ENCODE results near the gene SEC24D. TPM values are rescaled to one million over a fixed set of nuclear protein-coding genes. Genes with fewer than 3 reads are reported as not detected.

The SEC24D gene
- total RNA-seq, 1 donor from 2014 or later: 48.5 TPM

- Histone ChIP-seq H3K36me3 (ENCODE audit: control insufficient read depth, insufficient read depth, low read length) (no peaks in the 10 kb centered on the region), H3K4me3 (ENCODE audit: low read depth, low read length) (no peak overlapping the region), H3K27me3 (ENCODE audit: control insufficient read depth, insufficient read depth, low read length) (no peaks in the 10 kb centered on the region)
- DNase-seq (ENCODE audit: low read depth): no peak
- TF ChIP-seq, protein P1, sequence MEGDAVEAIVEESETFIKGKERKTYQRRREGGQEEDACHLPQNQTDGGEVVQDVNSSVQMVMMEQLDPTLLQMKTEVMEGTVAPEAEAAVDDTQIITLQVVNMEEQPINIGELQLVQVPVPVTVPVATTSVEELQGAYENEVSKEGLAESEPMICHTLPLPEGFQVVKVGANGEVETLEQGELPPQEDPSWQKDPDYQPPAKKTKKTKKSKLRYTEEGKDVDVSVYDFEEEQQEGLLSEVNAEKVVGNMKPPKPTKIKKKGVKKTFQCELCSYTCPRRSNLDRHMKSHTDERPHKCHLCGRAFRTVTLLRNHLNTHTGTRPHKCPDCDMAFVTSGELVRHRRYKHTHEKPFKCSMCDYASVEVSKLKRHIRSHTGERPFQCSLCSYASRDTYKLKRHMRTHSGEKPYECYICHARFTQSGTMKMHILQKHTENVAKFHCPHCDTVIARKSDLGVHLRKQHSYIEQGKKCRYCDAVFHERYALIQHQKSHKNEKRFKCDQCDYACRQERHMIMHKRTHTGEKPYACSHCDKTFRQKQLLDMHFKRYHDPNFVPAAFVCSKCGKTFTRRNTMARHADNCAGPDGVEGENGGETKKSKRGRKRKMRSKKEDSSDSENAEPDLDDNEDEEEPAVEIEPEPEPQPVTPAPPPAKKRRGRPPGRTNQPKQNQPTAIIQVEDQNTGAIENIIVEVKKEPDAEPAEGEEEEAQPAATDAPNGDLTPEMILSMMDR (IDR thresholded peaks at IDR 0.05; ENCODE audit: insufficient read depth, low read length, poor library complexity, severe bottlenecking): no peak
These were observed 21.9 kb downstream of the SEC24D start for GRCh38 chr4:118814058-118814457.

GRCh38 chr4:118813561-118813960, 22.4 kb downstream of the SEC24D start:
- H3K4me3 ChIP-seq (ENCODE audit: low read depth, low read length): no peak overlapping the region
- no peak for DNase-seq (ENCODE audit: low read depth)
- H3K36me3 ChIP-seq (ENCODE audit: control insufficient read depth, insufficient read depth, low read length): no peaks in the 10 kb centered on the region
- H3K27me3 ChIP-seq (ENCODE audit: control insufficient read depth, insufficient read depth, low read length): no peaks in the 10 kb centered on the region
- TF ChIP-seq, protein P1 (IDR thresholded peaks at IDR 0.05; ENCODE audit: insufficient read depth, low read length, poor library complexity, severe bottlenecking): no peak

DNA sequence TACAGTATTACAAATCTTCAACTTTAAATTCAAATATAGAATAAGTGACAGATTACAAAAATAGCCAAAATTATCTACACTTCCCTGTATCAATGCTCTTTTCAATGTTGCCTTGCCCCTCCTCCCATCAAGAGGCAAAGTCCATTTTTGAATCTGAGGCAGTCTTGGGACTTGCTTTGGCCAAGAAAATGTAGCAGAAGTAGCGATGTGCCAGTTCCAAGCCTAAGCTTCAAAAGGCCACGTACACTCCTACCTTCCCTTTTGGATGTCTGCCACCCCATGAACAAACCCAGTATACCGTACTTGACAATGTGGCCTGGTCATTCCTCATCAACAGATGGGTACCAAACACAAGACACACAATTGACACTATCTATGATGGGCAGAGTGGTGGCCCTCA, 24.1 kb downstream of the SEC24D start:
- DNase-seq (ENCODE audit: low read depth): no peak
- TF ChIP-seq, protein P1 (IDR thresholded peaks at IDR 0.05; ENCODE audit: insufficient read depth, low read length, poor library complexity, severe bottlenecking): no peak
- Histone ChIP-seq H3K36me3 (ENCODE audit: control insufficient read depth, insufficient read depth, low read length) (no peaks in the 10 kb centered on the region), H3K27me3 (ENCODE audit: control insufficient read depth, insufficient read depth, low read length) (no peaks in the 10 kb centered on the region), H3K4me3 (ENCODE audit: low read depth, low read length) (no peak overlapping the region)

DNA sequence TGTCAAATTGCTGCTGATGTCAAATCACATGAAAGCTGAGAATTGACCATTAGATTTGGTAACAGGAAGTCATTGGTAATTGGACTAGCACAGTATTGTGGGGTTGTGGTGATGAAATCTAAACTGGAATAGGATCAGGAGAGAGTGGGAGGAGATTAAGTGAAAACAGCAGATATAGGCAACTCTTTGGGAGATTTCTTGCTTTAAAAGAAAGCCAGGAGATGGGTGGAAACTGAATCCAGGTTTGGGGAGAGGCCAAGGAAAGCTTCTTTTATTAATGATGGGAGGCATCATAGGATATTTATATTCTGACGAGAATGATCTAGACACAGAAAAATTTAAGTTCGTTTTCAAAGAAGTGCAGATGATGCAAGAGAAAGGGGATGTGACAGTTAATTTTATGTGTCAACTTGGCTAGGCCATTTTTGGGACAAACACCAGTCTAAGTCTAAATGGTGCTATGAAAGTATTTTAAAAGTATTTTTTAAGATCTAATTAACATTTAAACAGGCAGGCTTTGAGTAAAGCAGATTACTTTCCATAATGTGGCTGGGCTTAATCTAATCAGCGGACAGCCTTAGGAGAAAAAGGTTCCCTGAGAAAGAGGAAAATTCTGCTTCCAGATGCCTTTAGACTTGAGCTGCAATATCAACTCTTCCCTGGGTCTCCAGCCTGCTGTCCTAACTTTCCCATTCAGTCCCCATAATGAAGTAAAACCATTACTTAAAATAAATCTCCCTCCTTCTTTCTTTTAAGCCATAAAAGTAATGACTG, 24.7 kb downstream of the SEC24D start:
- TF ChIP-seq, protein P1 (IDR thresholded peaks at IDR 0.05; ENCODE audit: insufficient read depth, low read length, poor library complexity, severe bottlenecking): no peak
- Histone ChIP-seq H3K27me3 (ENCODE audit: control insufficient read depth, insufficient read depth, low read length) (no peaks in the 10 kb centered on the region), H3K4me3 (ENCODE audit: low read depth, low read length) (no peak overlapping the region), H3K36me3 (ENCODE audit: control insufficient read depth, insufficient read depth, low read length) (no peaks in the 10 kb centered on the region)
- DNase-seq (ENCODE audit: low read depth): no peak

- no peaks in the 10 kb centered on the region for H3K27me3 ChIP-seq (ENCODE audit: control insufficient read depth, insufficient read depth, low read length)
- no peak overlapping the region for H3K4me3 ChIP-seq (ENCODE audit: low read depth, low read length)
- no peak for DNase-seq (ENCODE audit: low read depth)
- H3K36me3 ChIP-seq (ENCODE audit: control insufficient read depth, insufficient read depth, low read length): no peaks in the 10 kb centered on the region
- TF ChIP-seq, protein P1 (IDR thresholded peaks at IDR 0.05; ENCODE audit: insufficient read depth, low read length, poor library complexity, severe bottlenecking): no peak
These were observed 28.3 kb downstream of the SEC24D start for GRCh38 chr4:118807659-118808058.

DNA sequence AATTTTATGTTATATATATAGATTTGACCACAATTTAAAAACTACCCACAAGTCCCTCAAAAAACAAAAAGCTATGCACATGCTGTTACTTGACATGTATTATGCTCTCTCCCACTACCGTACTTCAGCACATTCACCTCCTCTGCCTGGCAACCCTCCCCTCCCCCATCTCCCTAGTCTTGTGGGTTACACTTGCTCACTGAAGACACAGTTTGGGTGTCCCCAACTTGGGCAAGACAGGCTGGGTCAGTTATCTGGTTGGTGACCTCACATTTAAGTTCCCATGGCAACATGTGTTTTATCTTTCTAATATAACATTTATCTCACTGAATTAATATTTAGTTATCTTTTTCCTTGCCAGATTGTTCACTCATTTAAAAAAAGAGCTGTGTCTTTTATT, 32.7 kb downstream of the SEC24D start:
- H3K27me3 ChIP-seq (ENCODE audit: control insufficient read depth, insufficient read depth, low read length): no peaks in the 10 kb centered on the region

More for the DNA sequence above, 32.7 kb downstream of the SEC24D start:
- no peak for DNase-seq (ENCODE audit: low read depth)
- H3K36me3 ChIP-seq (ENCODE audit: control insufficient read depth, insufficient read depth, low read length): peaks cover 1% of the 10 kb centered on the region
- no peak overlapping the region for H3K4me3 ChIP-seq (ENCODE audit: low read depth, low read length)
- TF ChIP-seq, protein P1 (IDR thresholded peaks at IDR 0.05; ENCODE audit: insufficient read depth, low read length, poor library complexity, severe bottlenecking): no peak

All from kidney epithelial cell (primary cell).